Prostate gland (tissue), 2 donors: ENCODE data around the gene OCSTAMP.

Source experiments
- CTCF ChIP-seq, 4 experiments: fragments of 200-600 bp in 2 of 4; fragments of 450-650 bp in 2 of 4; sonication (generic) in 2 of 4; IDR thresholded peaks; 1 replicate in 3 of 4; 2 replicates in 1 of 4; pipeline ENCODE4 v1.5.1; 2016 to 2019; ENCODE audit warnings: antibody characterized with exemption in 4 of 4, mild to moderate bottlenecking in 2 of 4, moderate library complexity in 2 of 4
- POLR2A ChIP-seq: fragments of 450-650 bp; IDR thresholded peaks from one replicate; pipeline ENCODE4 v1.6.1; 2016; ENCODE audit warnings: antibody characterized with exemption, mild to moderate bottlenecking
- POLR2AphosphoS5 ChIP-seq: sonication (generic); formaldehyde crosslinking; IDR thresholded peaks from one replicate; pipeline ENCODE4 v1.6.1; 2017; ENCODE audit warnings: antibody characterized with exemption

GRCh38 chr20:46572153-46572552 lies 21.7 kb upstream of the OCSTAMP start:
- TF ChIP-seq CTCF (IDR thresholded peaks at IDR 0.05) (no peak), POLR2A (no peak), POLR2AphosphoS5 (no peak)
